Neural progenitor cell (in vitro differentiated cells): ENCODE measurements around the gene HMCN1.

Source experiments
- EZH2 ChIP-seq: fragments of 200-600 bp; sonication (generic); IDR thresholded peaks from 2 replicates; pipeline ENCODE4 v1.6.1; 2017; ENCODE audit warnings: antibody characterized with exemption, mild to moderate bottlenecking, moderate library complexity
- TF ChIP-seq, protein P1 (sequence below): fragments of 200-600 bp; sonication (generic); IDR thresholded peaks from 2 replicates; pipeline ENCODE4 v1.5.1; 2017; ENCODE audit warnings: antibody characterized with exemption, mild to moderate bottlenecking

DNA sequence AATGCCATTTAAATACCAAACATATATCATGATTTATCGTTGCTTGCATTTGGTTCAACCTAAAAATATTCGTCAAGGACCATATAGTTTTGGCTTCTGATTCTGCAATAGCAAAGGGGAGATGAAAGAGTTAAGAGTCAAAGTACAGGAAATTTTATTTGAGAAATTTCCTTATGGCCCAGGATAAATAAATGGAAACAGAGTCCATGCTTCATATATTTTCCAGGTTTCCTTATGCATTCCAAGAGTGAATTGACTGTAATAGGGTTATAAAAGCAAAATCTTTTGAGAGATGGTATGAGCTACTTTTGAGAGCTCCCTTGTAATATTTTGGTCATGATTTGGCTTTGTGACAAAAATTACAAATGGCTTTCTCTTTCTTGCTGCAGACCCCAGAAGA lies 140.1 kb downstream of the HMCN1 start:
- TF ChIP-seq, protein P1, sequence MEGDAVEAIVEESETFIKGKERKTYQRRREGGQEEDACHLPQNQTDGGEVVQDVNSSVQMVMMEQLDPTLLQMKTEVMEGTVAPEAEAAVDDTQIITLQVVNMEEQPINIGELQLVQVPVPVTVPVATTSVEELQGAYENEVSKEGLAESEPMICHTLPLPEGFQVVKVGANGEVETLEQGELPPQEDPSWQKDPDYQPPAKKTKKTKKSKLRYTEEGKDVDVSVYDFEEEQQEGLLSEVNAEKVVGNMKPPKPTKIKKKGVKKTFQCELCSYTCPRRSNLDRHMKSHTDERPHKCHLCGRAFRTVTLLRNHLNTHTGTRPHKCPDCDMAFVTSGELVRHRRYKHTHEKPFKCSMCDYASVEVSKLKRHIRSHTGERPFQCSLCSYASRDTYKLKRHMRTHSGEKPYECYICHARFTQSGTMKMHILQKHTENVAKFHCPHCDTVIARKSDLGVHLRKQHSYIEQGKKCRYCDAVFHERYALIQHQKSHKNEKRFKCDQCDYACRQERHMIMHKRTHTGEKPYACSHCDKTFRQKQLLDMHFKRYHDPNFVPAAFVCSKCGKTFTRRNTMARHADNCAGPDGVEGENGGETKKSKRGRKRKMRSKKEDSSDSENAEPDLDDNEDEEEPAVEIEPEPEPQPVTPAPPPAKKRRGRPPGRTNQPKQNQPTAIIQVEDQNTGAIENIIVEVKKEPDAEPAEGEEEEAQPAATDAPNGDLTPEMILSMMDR, result no peak
- TF ChIP-seq EZH2, result no peak
